Neural crest cell (in vitro differentiated cells): Measurements from ENCODE around the gene ZNF697. TPM values are rescaled to one million over a fixed set of nuclear protein-coding genes. Genes with fewer than 3 reads are reported as not detected.

Experiments
- DNase-seq: peaks from one replicate; pipeline ENCODE4 v3.0.0; 2021; ENCODE audit warnings: low read depth, mixed read lengths, low spot score
- H3K27ac Mint-ChIP-seq: one replicate; pipeline ENCODE4 v1.8.0; 2021; ENCODE audit warnings: mild to moderate bottlenecking, mixed read lengths; ENCODE audit not compliant: unreplicated experiment
- H3K27me3 Mint-ChIP-seq: 2 replicates; pipeline ENCODE4 v1.8.0; 2021; ENCODE audit warnings: low read depth, mild to moderate bottlenecking, mixed read lengths
- H3K36me3 Mint-ChIP-seq: 2 replicates; pipeline ENCODE4 v1.8.0; 2021; ENCODE audit warnings: low read depth, mild to moderate bottlenecking, mixed read lengths
- H3K4me1 Mint-ChIP-seq: 2 replicates; pipeline ENCODE4 v1.8.0; 2021; ENCODE audit warnings: mixed read lengths
- H3K4me3 Mint-ChIP-seq: one replicate; pipeline ENCODE4 v1.8.0; 2021; ENCODE audit warnings: mild to moderate bottlenecking, mixed read lengths
- H3K9me3 Mint-ChIP-seq: 2 replicates; pipeline ENCODE4 v1.8.0; 2021; ENCODE audit warnings: mixed read lengths
- CTCF ChIP-seq: fragments of 200-600 bp; sonication (generic); conservative IDR thresholded peaks from 2 replicates; pipeline ENCODE4 v1.5.0; 2021; ENCODE audit warnings: antibody characterized with exemption, mild to moderate bottlenecking
- total RNA-seq: library from RNA; stranded (reverse); gene quantifications from 2 replicates; pipeline ENCODE4 v1.2.1, GENCODE V29; 2021

Gene ZNF697
- total RNA-seq, 1 donor from 2014 or later, result 19.5 TPM

- no peaks in the 10 kb centered on the region for H3K27me3 Mint-ChIP-seq
- no peak overlapping the region for H3K27ac Mint-ChIP-seq
- no peak for TF ChIP-seq CTCF
- H3K4me1 Mint-ChIP-seq, result peaks cover 15% of the 10 kb centered on the region
- no peaks in the 10 kb centered on the region for H3K36me3 Mint-ChIP-seq
- H3K4me3 Mint-ChIP-seq, result no peak overlapping the region
- H3K9me3 Mint-ChIP-seq, result no peaks in the 10 kb centered on the region
- DNase-seq, result no peak
These were observed 31.2 kb upstream of the ZNF697 start for GRCh38 chr1:119679223-119679622.

GRCh38 chr1:119676571-119677206 is 28.6 kb upstream of the ZNF697 start:
- no peaks in the 10 kb centered on the region for H3K9me3 Mint-ChIP-seq
- no peak for TF ChIP-seq CTCF
- no peaks in the 10 kb centered on the region for H3K27me3 Mint-ChIP-seq
- no peaks in the 10 kb centered on the region for H3K36me3 Mint-ChIP-seq
- H3K27ac Mint-ChIP-seq, result no peak overlapping the region
- DNase-seq, result no peak
- H3K4me3 Mint-ChIP-seq, result peak overlapping the region; percentile 36
- peaks cover 29% of the 10 kb centered on the region for H3K4me1 Mint-ChIP-seq

GRCh38 chr1:119675349-119676345 is 27.6 kb upstream of the ZNF697 start:
- Mint-ChIP-seq H3K27me3 (no peaks in the 10 kb centered on the region), H3K36me3 (no peaks in the 10 kb centered on the region), H3K27ac (peak overlapping the region; percentile 87), H3K9me3 (no peaks in the 10 kb centered on the region), H3K4me3 (peak overlapping the region; percentile 85), H3K4me1 (peaks cover 29% of the 10 kb centered on the region)
- peak; percentile 87 for DNase-seq
- TF ChIP-seq CTCF, result peak; percentile 94

GRCh38 chr1:119674835-119675289 is 26.8 kb upstream of the ZNF697 start:
- Mint-ChIP-seq H3K4me1 (peaks cover 29% of the 10 kb centered on the region), H3K9me3 (peaks cover under 1% of the 10 kb centered on the region), H3K36me3 (no peaks in the 10 kb centered on the region), H3K27ac (no peak overlapping the region), H3K4me3 (peak overlapping the region; percentile 85), H3K27me3 (no peaks in the 10 kb centered on the region)
- no peak for DNase-seq
- no peak for TF ChIP-seq CTCF

- no peak for DNase-seq
- Mint-ChIP-seq H3K27ac (peak overlapping the region; percentile 92), H3K9me3 (peaks cover 3% of the 10 kb centered on the region), H3K4me1 (peaks cover 29% of the 10 kb centered on the region), H3K36me3 (no peaks in the 10 kb centered on the region), H3K4me3 (peak overlapping the region; percentile 74), H3K27me3 (no peaks in the 10 kb centered on the region)
- no peak for TF ChIP-seq CTCF
These were observed 26.1 kb upstream of the ZNF697 start for GRCh38 chr1:119674111-119674526.
